GM15510 (cell line): ENCODE data around the gene ADCY9.

ENCODE experiments used
- POLR2A ChIP-seq: IDR thresholded peaks from 3 replicates; pipeline ENCODE4 v1.6.1; 2011; ENCODE audit warnings: borderline replicate concordance; ENCODE audit not compliant: insufficient read length; ENCODE audit errors: extremely low read depth

The ADCY9 gene

GRCh38 chr16:4071686-4072561 is 44.3 kb downstream of the ADCY9 start:
- no peak for TF ChIP-seq POLR2A

GRCh38 chr16:4070936-4071335 is 45.3 kb downstream of the ADCY9 start:
- no peak for TF ChIP-seq POLR2A

- no peak for TF ChIP-seq POLR2A
Measured at GRCh38 chr16:4067262-4068001, 48.8 kb downstream of the ADCY9 start.

GRCh38 chr16:4064950-4065352 is 51.3 kb downstream of the ADCY9 start:
- no peak for TF ChIP-seq POLR2A

- TF ChIP-seq POLR2A, result no peak
Measured at GRCh38 chr16:4062212-4062802, 53.9 kb downstream of the ADCY9 start.

- no peak for TF ChIP-seq POLR2A
Measured at GRCh38 chr16:4060823-4061222, 55.4 kb downstream of the ADCY9 start.

GRCh38 chr16:4060009-4060408 is 56.2 kb downstream of the ADCY9 start:
- no peak for TF ChIP-seq POLR2A

GRCh38 chr16:4058386-4058785 is 57.9 kb downstream of the ADCY9 start:
- no peak for TF ChIP-seq POLR2A

GRCh38 chr16:4057439-4057877 is 58.8 kb downstream of the ADCY9 start:
- no peak for TF ChIP-seq POLR2A

- no peak for TF ChIP-seq POLR2A
Measured at GRCh38 chr16:4056161-4057105, 59.8 kb downstream of the ADCY9 start.

GRCh38 chr16:4055748-4056147 is 60.5 kb downstream of the ADCY9 start:
- TF ChIP-seq POLR2A, result no peak

- no peak for TF ChIP-seq POLR2A
Measured at GRCh38 chr16:4053301-4053845, 62.9 kb downstream of the ADCY9 start.

GRCh38 chr16:4052801-4053293 is 63.4 kb downstream of the ADCY9 start:
- TF ChIP-seq POLR2A, result no peak

- TF ChIP-seq POLR2A, result no peak
Measured at GRCh38 chr16:4052096-4052495, 64.1 kb downstream of the ADCY9 start.
